Activated CD8-positive, alpha-beta memory T cell treated with anti-CD3 and anti-CD28 coated beads, Interleukin-2, amount 10 ng/mL, durations not matched to agents 7 days and 5 days (primary cell): ENCODE results near the gene HNMT. TPM values are rescaled to one million over a fixed set of nuclear protein-coding genes. Genes with fewer than 3 reads are reported as not detected.
"Not testable (repeated sequence)": the region's sequence is repeated elsewhere in the genome, so short reads cannot be mapped to it uniquely, and the experiment has no call there.

Experiments
- ATAC-seq: fragments of 150-1000 bp; cut with Tn5 transposase; one replicate; pipeline ENCODE4 v1.10.0; 2021; ENCODE audit warnings: moderate library complexity
- CTCF ChIA-PET: fragments of 350-600 bp; sonication (Branson Sonifier 250); formaldehyde crosslinking; loops from one replicate; lab custom pipeline; 2021; ENCODE audit warnings: antibody characterized with exemption; lab: Charles Lee
- DNase-seq: peaks from one replicate; pipeline ENCODE4 v3.0.0-alpha.2; 2020
- H3K27ac Mint-ChIP-seq: one replicate; pipeline ENCODE4 v1.8.0; 2021; ENCODE audit warnings: mild to moderate bottlenecking, mixed read lengths
- H3K27me3 Mint-ChIP-seq: one replicate; pipeline ENCODE4 v1.8.0; 2021; ENCODE audit warnings: mixed read lengths
- H3K36me3 Mint-ChIP-seq: one replicate; pipeline ENCODE4 v1.8.0; 2021; ENCODE audit warnings: mild to moderate bottlenecking, mixed read lengths
- H3K4me1 Mint-ChIP-seq: one replicate; pipeline ENCODE4 v1.8.0; 2021; ENCODE audit warnings: mixed read lengths
- H3K4me3 Mint-ChIP-seq: one replicate; pipeline ENCODE4 v1.8.0; 2021; ENCODE audit warnings: mild to moderate bottlenecking, moderate library complexity, mixed read lengths
- H3K9me3 Mint-ChIP-seq: one replicate; pipeline ENCODE4 v1.8.0; 2022; ENCODE audit warnings: low read depth, mixed read lengths
- total RNA-seq, 2 experiments: library from RNA; stranded (reverse); gene quantifications; one replicate each; pipeline ENCODE4 v1.2.3, GENCODE V29; 2021

Gene HNMT
- total RNA-seq, 2 experiments from 2014 or later, result not detected

DNA sequence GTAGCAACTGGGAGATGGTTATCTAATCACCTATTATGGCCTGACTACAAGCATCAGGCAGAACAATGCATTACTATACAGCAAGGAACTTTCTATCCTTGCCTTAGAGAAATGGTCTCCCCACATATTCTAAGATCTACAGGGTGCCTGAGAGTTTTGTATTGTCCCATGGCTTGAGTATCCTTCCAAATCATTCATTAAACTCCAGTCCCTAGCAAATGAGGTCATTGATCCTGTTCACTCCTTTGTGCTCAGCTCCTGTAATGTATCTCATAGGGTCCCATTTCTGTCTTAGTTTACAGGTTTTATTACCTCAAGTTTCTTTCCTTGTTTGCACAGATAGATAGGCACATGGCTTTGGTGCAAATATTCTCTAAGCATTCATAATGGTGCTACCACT is 9.0 kb downstream of the HNMT start:
- Mint-ChIP-seq H3K36me3 (no peaks in the 10 kb centered on the region), H3K4me1 (no peaks in the 10 kb centered on the region), H3K9me3 (no peaks in the 10 kb centered on the region), H3K27ac (no peak overlapping the region), H3K27me3 (peaks cover 2% of the 10 kb centered on the region), H3K4me3 (no peak overlapping the region)
- no peak for DNase-seq
- ATAC-seq, result no peak
- CTCF ChIA-PET, result interaction anchor here (0.6 kb wide), 1 partner anchor 94 kb away, joined by 4 read pairs; no protein-coding TSS in a partner anchor

- DNase-seq (no peak), ATAC-seq (no peak)
- Mint-ChIP-seq H3K36me3 (no peaks in the 10 kb centered on the region), H3K4me1 (no peaks in the 10 kb centered on the region), H3K27ac (no peak overlapping the region), H3K4me3 (no peak overlapping the region), H3K27me3 (no peaks in the 10 kb centered on the region), H3K9me3 (no peaks in the 10 kb centered on the region)
- CTCF ChIA-PET, result no interaction called here
Observed at GRCh38 chr2:137975280-137976271, 11.3 kb downstream of the HNMT start.

DNA sequence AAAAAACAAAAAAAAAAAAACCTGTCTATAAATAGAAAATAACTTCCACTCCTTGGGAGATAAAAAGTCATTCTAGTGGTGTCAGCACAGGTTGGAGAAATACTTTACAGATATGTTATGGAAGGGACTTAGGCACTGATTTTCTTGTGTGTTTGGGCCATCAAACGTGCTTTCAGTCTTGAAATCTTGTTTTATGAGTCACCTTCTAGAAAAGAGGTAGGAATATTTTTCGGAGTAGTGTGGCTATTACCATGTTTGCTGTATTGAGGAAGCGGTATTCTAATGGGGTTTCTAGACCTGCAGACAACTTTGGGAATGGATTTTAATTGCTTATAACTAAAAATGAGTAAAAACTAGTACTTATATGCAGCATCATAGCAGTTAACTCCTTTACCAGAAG is 12.0 kb downstream of the HNMT start:
- CTCF ChIA-PET, result no interaction called here
- Mint-ChIP-seq H3K9me3 (no peaks in the 10 kb centered on the region), H3K27me3 (no peaks in the 10 kb centered on the region), H3K27ac (no peak overlapping the region), H3K36me3 (no peaks in the 10 kb centered on the region), H3K4me1 (no peaks in the 10 kb centered on the region), H3K4me3 (no peak overlapping the region)
- DNase-seq (no peak), ATAC-seq (no peak)

- no peak overlapping the region for H3K27ac Mint-ChIP-seq
- no peak overlapping the region for H3K4me3 Mint-ChIP-seq
- H3K9me3 Mint-ChIP-seq, result no peaks in the 10 kb centered on the region
- no peaks in the 10 kb centered on the region for H3K4me1 Mint-ChIP-seq
- DNase-seq, result no peak
- H3K27me3 Mint-ChIP-seq, result no peaks in the 10 kb centered on the region
- ATAC-seq, result no peak
- H3K36me3 Mint-ChIP-seq, result no peaks in the 10 kb centered on the region
- CTCF ChIA-PET, result no interaction called here
Observed at GRCh38 chr2:137977790-137978189, 13.5 kb downstream of the HNMT start.

DNA sequence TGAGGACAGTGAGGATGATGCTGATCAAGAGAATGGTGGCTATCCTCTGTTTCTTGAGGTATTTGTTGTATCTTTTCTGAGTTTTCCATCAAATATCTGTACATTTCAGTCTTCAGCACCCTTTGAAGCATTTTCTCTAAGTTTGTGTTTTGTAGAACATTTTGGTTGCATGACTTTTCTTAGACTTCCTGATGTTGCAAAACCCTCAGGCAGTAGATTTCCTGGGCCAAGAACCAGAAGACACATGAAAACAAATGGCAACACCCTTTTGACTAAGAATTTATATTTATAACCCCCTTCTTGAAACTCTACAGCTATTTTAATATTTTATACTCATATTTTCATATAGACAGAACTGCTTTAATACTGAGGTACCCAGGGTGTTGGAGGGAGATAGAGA is 16.2 kb downstream of the HNMT start:
- Mint-ChIP-seq H3K4me1 (no peaks in the 10 kb centered on the region), H3K9me3 (no peaks in the 10 kb centered on the region), H3K27me3 (no peaks in the 10 kb centered on the region), H3K36me3 (no peaks in the 10 kb centered on the region), H3K4me3 (no peak overlapping the region), H3K27ac (no peak overlapping the region)
- no peak for ATAC-seq
- CTCF ChIA-PET, result interaction anchor here (0.6 kb wide), 1 partner anchor 1901 kb away, joined by 3 read pairs; no protein-coding TSS in a partner anchor
- no peak for DNase-seq

DNA sequence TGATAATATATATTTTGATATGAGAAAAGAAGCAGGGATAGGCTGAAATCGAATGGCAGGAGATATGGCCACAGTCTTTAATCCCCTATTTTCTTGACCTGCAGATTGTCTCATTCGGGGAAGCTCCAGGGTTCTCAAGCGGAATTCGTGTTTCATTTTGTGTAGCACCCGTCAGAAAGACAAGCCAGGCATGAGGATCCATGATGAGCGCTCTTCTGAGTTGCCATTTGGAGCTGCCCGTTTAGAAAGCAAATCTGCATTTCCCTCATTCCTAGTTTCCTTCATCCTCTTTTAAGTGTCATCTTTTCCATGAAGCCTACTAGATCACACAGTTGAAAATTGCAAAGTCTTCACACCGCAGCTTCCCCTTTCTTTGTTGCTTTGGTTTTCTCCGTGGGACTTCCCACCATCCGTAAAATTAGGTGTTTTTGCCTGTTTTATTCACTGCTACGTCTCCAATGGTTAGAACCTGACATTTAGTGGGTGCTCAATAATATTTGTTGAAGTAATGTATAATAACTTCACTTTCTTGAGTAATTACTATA is 16.9 kb downstream of the HNMT start:
- Mint-ChIP-seq H3K9me3 (no peaks in the 10 kb centered on the region), H3K36me3 (no peaks in the 10 kb centered on the region), H3K4me1 (no peaks in the 10 kb centered on the region), H3K27me3 (no peaks in the 10 kb centered on the region), H3K27ac (no peak overlapping the region), H3K4me3 (no peak overlapping the region)
- DNase-seq, result no peak
- no peak for ATAC-seq
- CTCF ChIA-PET, result no interaction called here

GRCh38 chr2:137983581-137983980 is 19.3 kb downstream of the HNMT start:
- CTCF ChIA-PET, result no interaction called here
- H3K4me1 Mint-ChIP-seq, result no peaks in the 10 kb centered on the region
- no peak overlapping the region for H3K4me3 Mint-ChIP-seq
- H3K27ac Mint-ChIP-seq, result no peak overlapping the region
- H3K9me3 Mint-ChIP-seq, result no peaks in the 10 kb centered on the region
- H3K36me3 Mint-ChIP-seq, result no peaks in the 10 kb centered on the region
- no peaks in the 10 kb centered on the region for H3K27me3 Mint-ChIP-seq
- DNase-seq, result no peak
- no peak for ATAC-seq

GRCh38 chr2:137986268-137986667 is 22.0 kb downstream of the HNMT start:
- ATAC-seq, result no peak
- H3K4me1 Mint-ChIP-seq, result no peaks in the 10 kb centered on the region
- no peaks in the 10 kb centered on the region for H3K27me3 Mint-ChIP-seq
- no peak overlapping the region for H3K4me3 Mint-ChIP-seq
- CTCF ChIA-PET, result no interaction called here
- DNase-seq, result no peak
- no peaks in the 10 kb centered on the region for H3K36me3 Mint-ChIP-seq
- no peak overlapping the region for H3K27ac Mint-ChIP-seq
- H3K9me3 Mint-ChIP-seq, result no peaks in the 10 kb centered on the region

- Mint-ChIP-seq H3K4me1 (no peaks in the 10 kb centered on the region), H3K4me3 (no peak overlapping the region), H3K27me3 (no peaks in the 10 kb centered on the region), H3K36me3 (no peaks in the 10 kb centered on the region), H3K27ac (no peak overlapping the region), H3K9me3 (no peaks in the 10 kb centered on the region)
- DNase-seq (no peak), ATAC-seq (no peak)
- CTCF ChIA-PET, result no interaction called here
Observed at GRCh38 chr2:137987011-137987410, 22.7 kb downstream of the HNMT start.

DNA sequence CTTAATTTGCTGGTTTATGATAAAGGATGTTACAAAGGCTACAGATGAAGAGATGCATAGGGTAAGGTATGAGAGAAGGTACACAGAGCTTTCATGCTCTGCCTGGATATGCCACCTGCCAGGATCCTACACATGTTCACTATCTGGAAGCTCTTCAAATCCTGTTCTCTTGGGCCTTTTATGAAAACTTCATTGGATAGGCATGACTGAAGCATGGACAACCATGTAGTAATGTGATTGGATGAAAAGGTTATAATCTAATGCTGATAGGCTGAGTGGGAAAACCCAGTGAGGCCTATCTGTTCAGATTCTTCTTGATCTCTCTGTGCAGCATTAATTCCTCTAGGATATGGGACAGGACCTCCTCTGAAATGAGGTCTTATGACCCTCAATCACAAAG is 26.8 kb downstream of the HNMT start:
- H3K27ac Mint-ChIP-seq, result no peak overlapping the region
- H3K9me3 Mint-ChIP-seq, result no peaks in the 10 kb centered on the region
- H3K36me3 Mint-ChIP-seq, result no peaks in the 10 kb centered on the region
- H3K4me1 Mint-ChIP-seq, result no peaks in the 10 kb centered on the region
- no peak overlapping the region for H3K4me3 Mint-ChIP-seq
- CTCF ChIA-PET, result no interaction called here
- ATAC-seq (no peak), DNase-seq (no peak)
- H3K27me3 Mint-ChIP-seq, result no peaks in the 10 kb centered on the region

- no peaks in the 10 kb centered on the region for H3K9me3 Mint-ChIP-seq
- H3K4me3 Mint-ChIP-seq, result no peak overlapping the region
- H3K36me3 Mint-ChIP-seq, result no peaks in the 10 kb centered on the region
- no peak for DNase-seq
- ATAC-seq, result no peak
- CTCF ChIA-PET, result no interaction called here
- H3K4me1 Mint-ChIP-seq, result no peaks in the 10 kb centered on the region
- H3K27ac Mint-ChIP-seq, result no peak overlapping the region
- H3K27me3 Mint-ChIP-seq, result no peaks in the 10 kb centered on the region
Observed at GRCh38 chr2:137992039-137992646, 27.9 kb downstream of the HNMT start.

GRCh38 chr2:137993715-137994476 is 29.6 kb downstream of the HNMT start:
- H3K27me3 Mint-ChIP-seq, H3K4me3 Mint-ChIP-seq, H3K9me3 Mint-ChIP-seq, DNase-seq, H3K36me3 Mint-ChIP-seq, CTCF ChIA-PET, ATAC-seq, H3K4me1 Mint-ChIP-seq, H3K27ac Mint-ChIP-seq: not testable (repeated sequence)

GRCh38 chr2:137995368-137995767 is 31.1 kb downstream of the HNMT start:
- H3K4me1 Mint-ChIP-seq, ATAC-seq, H3K36me3 Mint-ChIP-seq, H3K4me3 Mint-ChIP-seq, H3K9me3 Mint-ChIP-seq, CTCF ChIA-PET, H3K27ac Mint-ChIP-seq, DNase-seq, H3K27me3 Mint-ChIP-seq: not testable (repeated sequence)
